Measurements from ENCODE around the gene KIF26B.

- TF ChIP-seq EZH2phosphoT487 (IDR thresholded peaks at IDR 0.05; ENCODE audit: low read depth) = no peak
- TF ChIP-seq, protein P1, sequence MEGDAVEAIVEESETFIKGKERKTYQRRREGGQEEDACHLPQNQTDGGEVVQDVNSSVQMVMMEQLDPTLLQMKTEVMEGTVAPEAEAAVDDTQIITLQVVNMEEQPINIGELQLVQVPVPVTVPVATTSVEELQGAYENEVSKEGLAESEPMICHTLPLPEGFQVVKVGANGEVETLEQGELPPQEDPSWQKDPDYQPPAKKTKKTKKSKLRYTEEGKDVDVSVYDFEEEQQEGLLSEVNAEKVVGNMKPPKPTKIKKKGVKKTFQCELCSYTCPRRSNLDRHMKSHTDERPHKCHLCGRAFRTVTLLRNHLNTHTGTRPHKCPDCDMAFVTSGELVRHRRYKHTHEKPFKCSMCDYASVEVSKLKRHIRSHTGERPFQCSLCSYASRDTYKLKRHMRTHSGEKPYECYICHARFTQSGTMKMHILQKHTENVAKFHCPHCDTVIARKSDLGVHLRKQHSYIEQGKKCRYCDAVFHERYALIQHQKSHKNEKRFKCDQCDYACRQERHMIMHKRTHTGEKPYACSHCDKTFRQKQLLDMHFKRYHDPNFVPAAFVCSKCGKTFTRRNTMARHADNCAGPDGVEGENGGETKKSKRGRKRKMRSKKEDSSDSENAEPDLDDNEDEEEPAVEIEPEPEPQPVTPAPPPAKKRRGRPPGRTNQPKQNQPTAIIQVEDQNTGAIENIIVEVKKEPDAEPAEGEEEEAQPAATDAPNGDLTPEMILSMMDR (IDR thresholded peaks at IDR 0.05; ENCODE audit: low read depth, low read length) = no peak
These were observed 257.5 kb downstream of the KIF26B start for GRCh38 chr1:245412306-245412705.

All from OCI-LY3 (cell line).